OCI-M2 (cell line): ENCODE results near the gene OPCML.

Source experiments
- DNase-seq: peaks from one replicate; lab custom pipeline; 2025; ENCODE audit not compliant: unreplicated experiment; lab: John Stamatoyannopoulos, UW

OPCML gene

GRCh38 chr11:133197425-133197824 lies 334.9 kb downstream of the OPCML start:
- no peak for DNase-seq

- DNase-seq = no peak
Observed at GRCh38 chr11:133191931-133192330, 340.4 kb downstream of the OPCML start.

- no peak for DNase-seq
Observed at GRCh38 chr11:133181667-133182066, 350.6 kb downstream of the OPCML start.

GRCh38 chr11:133181066-133181465 lies 351.2 kb downstream of the OPCML start:
- no peak for DNase-seq

- no peak for DNase-seq
Observed at GRCh38 chr11:133180201-133180600, 352.1 kb downstream of the OPCML start.

- DNase-seq = no peak
Observed at GRCh38 chr11:133176748-133177147, 355.6 kb downstream of the OPCML start.

DNA sequence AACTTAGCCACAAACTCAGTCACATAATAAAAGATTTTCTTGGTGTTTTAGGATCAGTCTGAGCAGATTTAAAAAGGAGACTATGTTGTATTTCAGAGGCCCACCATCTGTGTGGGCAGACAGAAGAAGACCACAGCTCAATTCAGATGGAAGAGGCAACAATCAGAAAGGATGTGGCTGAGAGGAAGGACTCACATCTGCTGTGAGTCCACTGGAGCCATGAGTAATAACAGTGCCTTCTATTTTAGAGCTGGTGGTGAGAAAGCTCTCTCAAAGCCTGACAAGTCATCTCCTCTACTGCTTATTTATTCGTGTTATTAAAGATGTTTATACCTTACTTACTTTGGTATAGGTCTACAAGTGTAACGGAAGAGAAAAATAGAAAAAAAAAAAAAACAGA lies 357.2 kb downstream of the OPCML start:
- no peak for DNase-seq

DNA sequence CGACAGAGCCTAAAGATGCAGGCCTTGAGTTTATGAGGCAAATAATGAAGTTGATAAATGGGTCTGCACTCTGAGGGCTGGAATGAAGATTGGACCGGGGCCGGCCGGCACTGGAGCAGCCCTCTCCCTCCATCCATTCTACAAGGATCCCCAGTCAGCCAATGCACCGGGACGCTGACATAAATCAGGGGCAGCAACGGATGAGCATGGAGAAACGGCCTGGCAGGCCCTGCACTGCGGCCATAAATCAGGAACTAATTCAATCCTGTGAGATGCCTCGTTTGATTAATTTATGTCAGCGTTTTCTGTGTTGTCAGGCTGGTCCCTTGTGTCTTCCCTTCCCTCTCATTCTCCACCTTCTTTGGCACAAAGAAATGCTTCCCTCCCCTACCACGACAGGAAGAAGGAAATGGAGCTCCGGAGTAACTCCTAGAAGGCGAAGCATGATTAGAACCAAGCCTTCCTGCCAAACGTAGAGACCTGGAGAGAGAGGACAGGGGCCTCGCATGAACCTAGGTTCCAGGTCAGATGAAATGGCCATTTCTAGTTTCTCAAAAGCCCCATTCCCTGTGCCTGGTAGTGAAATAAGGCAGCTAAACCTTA lies 358.4 kb downstream of the OPCML start:
- DNase-seq = no peak

DNA sequence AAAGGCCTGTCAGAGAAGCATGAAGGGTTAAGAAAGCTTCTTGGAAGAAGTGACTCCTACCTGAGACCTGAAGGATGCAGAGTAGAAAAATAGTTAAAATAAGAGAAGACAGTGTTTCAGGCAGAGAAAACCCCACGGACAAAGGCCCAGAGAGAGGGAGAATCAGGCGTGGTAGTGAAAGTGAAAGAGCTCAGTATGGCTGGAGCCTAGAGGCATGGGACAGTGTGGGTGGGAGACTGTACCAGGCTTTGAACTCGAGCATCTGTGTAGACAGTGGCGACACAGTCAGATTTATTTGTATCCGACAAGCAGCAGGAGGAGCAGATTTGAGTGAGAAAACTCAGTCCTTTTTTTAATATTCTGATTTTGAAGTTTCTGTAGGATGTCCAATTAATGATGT lies 360.0 kb downstream of the OPCML start:
- DNase-seq = no peak

DNA sequence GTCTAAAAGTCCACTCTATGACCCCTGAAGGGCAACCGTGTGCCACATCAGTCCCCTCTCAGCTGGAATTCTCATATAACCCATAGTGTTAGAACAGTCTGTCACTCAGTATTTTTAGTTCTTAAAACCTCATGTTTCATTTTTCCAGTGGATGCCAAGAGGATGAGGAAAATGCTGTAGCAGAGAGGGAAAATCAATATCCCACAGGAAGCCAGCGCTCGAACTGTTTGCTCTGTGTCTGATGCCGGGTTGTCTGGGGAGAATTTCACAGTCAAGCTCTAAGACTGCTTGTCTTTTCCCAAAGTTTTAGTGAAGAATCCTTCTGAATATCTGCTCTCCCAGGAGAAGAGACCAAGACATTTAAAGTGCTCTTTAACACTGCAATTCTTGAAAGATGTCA lies 360.9 kb downstream of the OPCML start:
- no peak for DNase-seq

DNA sequence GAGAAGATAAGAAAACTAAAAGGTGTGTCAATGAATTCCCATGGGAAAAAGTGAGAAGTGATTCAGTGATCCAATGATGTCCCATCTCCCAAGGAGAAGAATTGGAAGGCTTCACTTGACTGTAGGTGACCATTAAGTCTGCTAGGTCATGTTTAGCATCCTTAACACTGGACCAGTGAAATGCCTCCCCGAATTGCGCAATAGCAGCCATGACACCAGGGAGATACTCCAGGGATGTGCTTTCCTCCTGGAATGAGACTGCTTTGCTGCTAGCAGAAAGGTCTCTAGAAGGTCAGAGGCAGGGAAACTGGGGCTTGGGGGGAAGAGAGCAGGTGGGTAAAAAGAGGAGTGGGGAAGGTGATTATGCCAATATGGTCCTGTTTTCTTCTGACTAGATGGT lies 364.3 kb downstream of the OPCML start:
- DNase-seq = no peak

DNA sequence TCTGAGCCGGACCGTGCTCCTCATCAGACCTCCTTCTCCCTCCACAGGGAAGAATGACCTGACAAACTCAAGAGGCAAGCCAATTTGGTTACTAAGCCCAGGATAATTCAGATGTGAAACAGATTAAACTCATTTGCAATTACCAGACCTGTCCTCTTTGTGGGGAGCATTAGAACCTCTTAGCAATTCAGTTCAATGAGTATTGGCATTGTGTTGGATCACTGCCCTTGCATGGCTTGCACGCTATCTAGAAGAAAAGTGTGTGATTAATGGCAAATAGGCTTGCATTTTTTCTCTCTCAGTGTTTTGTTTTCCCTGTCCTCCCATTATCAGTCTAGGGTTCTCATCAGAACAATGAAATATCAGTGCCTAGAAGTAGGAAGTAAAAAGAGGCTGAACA lies 365.6 kb downstream of the OPCML start:
- DNase-seq = no peak

- no peak for DNase-seq
Observed at GRCh38 chr11:133164986-133165385, 367.3 kb downstream of the OPCML start.

DNA sequence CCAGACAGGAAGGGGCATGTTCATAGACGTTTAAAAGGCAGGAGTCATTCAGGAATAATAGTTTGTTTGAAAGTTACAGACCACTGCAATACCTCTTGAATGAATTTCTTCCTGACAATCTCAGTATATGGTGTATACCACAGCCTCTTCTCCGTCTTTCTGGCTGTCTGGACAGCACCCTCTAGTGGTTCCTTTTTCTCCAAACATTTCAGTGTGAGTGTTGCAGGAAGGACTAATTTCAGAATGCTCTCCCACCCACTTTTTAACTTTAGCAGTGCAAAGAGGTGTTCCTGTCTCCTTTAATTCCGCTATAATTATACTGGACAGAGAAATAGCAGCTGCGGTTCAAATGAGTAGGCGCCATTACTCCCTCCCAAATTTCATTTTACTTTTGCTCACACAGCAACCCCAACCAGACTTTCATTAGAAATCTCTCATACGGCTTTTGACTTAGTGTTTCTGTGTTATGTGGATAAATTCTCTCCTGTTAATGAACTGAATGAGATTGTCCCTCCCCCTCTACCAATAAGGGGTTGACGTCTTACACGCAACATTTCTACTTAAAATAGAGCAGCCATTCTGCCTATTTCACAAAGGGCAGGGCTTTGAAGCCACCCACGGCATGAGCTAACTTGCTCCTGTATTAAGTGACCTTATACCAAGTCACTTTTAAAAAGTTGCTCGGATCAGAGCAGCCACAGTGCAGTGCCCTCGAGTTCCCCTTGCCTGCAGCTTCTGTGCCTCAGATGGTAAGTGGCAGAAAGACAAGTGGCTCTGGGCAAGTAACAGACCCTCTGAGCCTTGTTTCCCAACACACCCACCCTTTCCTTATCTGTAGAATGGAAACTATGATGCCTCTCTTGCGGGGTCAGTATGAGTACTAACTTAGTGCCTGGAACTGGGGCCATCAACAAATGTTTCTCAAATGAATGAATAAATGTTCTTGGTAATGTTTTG lies 368.6 kb downstream of the OPCML start:
- no peak for DNase-seq

GRCh38 chr11:133162227-133162626 lies 370.1 kb downstream of the OPCML start:
- DNase-seq = no peak

- DNase-seq = no peak
Observed at GRCh38 chr11:133160754-133161153, 371.5 kb downstream of the OPCML start.

- DNase-seq = no peak
Observed at GRCh38 chr11:133156986-133157745, 375.1 kb downstream of the OPCML start.

DNA sequence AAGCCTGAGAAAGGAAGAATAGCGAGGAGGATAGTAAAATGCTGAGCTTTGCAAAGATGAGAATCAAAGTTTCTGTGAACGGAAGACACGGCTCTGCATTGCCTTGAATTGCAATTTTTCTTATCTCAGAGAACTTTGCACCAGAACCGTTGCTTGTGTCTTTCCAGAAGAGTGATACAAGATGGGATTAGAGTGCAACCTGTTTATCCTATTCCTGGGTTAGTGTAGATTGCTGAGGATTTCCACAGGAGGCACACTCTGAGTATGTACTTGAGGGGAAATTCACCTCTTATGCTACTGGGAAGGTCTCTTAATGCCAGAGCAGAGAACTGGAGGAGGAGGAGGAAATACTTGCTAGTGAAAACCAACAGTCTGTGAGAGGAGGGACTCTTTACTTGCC lies 377.5 kb downstream of the OPCML start:
- no peak for DNase-seq

- no peak for DNase-seq
Observed at GRCh38 chr11:133154076-133154475, 378.2 kb downstream of the OPCML start.

- DNase-seq = no peak
Observed at GRCh38 chr11:133153031-133153430, 379.3 kb downstream of the OPCML start.

GRCh38 chr11:133149698-133150097 lies 382.6 kb downstream of the OPCML start:
- DNase-seq = no peak

GRCh38 chr11:133147625-133148024 lies 384.7 kb downstream of the OPCML start:
- DNase-seq = no peak
